Ovary (tissue), 9 donors: Measurements from ENCODE around the gene DGUOK. TPM values are rescaled to one million over a fixed set of nuclear protein-coding genes. Genes with fewer than 3 reads are reported as not detected.

Source experiments
- DNase-seq, 5 donors: peaks; one replicate each; pipeline ENCODE4 v3.0.0-alpha.2; 2019 to 2020
- H3K27ac ChIP-seq, 2 donors: fragments of 200-600 bp; one replicate each; pipeline versions ENCODE4 v1.5.1 to v1.8.0; 2019 to 2022
- H3K27me3 ChIP-seq: fragments of 200-600 bp; one replicate; pipeline ENCODE4 v1.8.0; 2022
- H3K36me3 ChIP-seq: fragments of 200-600 bp; sonication (generic); one replicate; pipeline ENCODE4 v1.5.1; 2019
- H3K4me1 ChIP-seq: one replicate; pipeline ENCODE4 v1.8.1; 2013; ENCODE audit warnings: mild to moderate bottlenecking, moderate library complexity; ENCODE audit not compliant: insufficient read depth
- H3K4me3 ChIP-seq: fragments of 200-600 bp; sonication (generic); one replicate; pipeline ENCODE4 v1.5.1; 2017
- H3K9me3 ChIP-seq, 2 donors: fragments of 200-600 bp in 1 of 2; sonication (generic) in 1 of 2; one replicate each; pipeline versions ENCODE4 v1.5.1 to v1.8.1; 2013 to 2019; ENCODE audit warnings: mild to moderate bottlenecking in 1 of 2, moderate library complexity in 1 of 2
- EP300 ChIP-seq: sonication (generic); formaldehyde crosslinking; IDR thresholded peaks from one replicate; pipeline ENCODE4 v1.6.1; 2017; ENCODE audit warnings: antibody characterized with exemption
- POLR2A ChIP-seq: fragments of 450-650 bp; IDR thresholded peaks from one replicate; pipeline ENCODE4 v1.6.1; 2017; ENCODE audit warnings: antibody characterized with exemption, mild to moderate bottlenecking, moderate library complexity
- WGBS, 3 donors: extraction: QIAGEN DNeasy Blood & Tissue Kit in 1 of 3; methylation state at CpG; one replicate each; pipeline versions ENCODE4 v1.1.5 to v1.1.7; 2013 to 2017; 5-methylcytosine and 5-hydroxymethylcytosine counted together
- intact Hi-C, 4 donors: fragments of 100-400 bp; cut with DNase I; formaldehyde crosslinking; loops; one replicate each; pipeline versions ENCODE4 v1.11.0 to v1.15.1; 2022 to 2023
- polyA plus RNA-seq, 2 donors: library from polyadenylated mRNA; stranded (reverse); fragments of 200-250 nt in 1 of 2; fragments of 350-450 nt in 1 of 2; fragmentation: Illumina TruSeq in 1 of 2; extraction: RNeasy Lipid Tissue Mini Kit (QIAGEN cat#74804) in 1 of 2; gene quantifications; one replicate each; pipeline ENCODE4 v1.2.3, GENCODE V29; 2013 to 2014
- total RNA-seq, 7 donors: library from RNA; depleted of rRNA in 2 of 7; stranded (reverse); fragments of >200 nt in 2 of 7; fragmentation: NEBNext Ultra II Directional in 3 of 7; extraction: Animal tissue kit (Norgen Biotek cat#: 25700) in 3 of 7; gene quantifications; one replicate each; pipeline versions ENCODE4 v1.1.0 to v1.2.4, GENCODE V29; 2016 to 2023
- TF ChIP-seq, protein P1 (sequence below), 3 donors: fragments of 450-650 bp in 2 of 3; fragments of 200-600 bp in 1 of 3; IDR thresholded peaks; one replicate each; pipeline versions ENCODE4 v1.5.1 to v1.8.0; 2016 to 2022; ENCODE audit warnings: antibody characterized with exemption in 3 of 3, mild to moderate bottlenecking in 1 of 3
- donor health status: DM: no; HTN: no; CAD: no; lungs with moderate emphysema.
- donor health status: DM: no; HTN: no; CAD: no.
- donor health status: Bipolar disorder and iron deficiency.
- donor health status: DM: yes; HTN: yes; CAD: no.
- donor health status: DM: no; HTN: no; CAD: no.
- donor health status: DM: yes; HTN: yes; CAD: no.

DGUOK gene
- total and polyA plus RNA-seq, 9 donors: 45.8 to 84.1 (median 57.4) TPM

DNA sequence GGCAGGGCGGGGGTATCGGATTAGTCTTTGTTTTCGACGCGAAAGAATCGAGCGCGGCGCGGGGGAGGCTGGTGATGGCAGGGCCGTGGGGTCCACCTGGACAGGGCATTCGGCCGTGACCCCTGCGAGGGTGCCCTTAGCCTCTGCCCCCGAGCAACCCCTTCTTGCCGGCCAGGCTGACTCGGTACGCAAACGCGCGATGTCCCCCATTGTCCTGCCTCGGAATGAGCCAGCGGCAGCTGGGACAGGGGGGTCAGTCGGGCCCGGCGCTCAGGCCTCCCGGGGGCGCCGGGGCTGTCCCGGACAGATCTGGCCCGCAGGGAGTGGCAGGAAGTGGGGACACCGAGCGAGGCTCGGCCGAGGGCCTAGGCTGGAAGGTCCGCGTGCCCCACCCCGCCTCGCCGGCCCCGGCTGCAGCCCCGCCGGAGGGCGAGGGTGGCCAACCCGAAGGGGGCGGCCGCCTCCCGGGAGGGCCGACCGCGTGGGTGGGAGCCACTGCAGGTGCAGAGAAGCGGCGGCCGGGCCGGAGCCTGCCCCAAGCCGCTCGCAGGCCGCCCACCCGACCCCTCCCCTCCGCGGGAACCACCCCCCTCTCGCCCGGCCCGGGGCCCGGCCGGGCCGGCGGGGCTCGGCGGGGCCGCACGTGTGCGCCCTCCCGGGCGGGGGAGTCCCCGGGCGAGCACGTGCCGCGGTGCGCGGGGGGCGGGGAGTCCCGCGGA lies 57.7 kb downstream of the DGUOK start, which contains the start of gene TET3:
TET3 (plus strand) TSS at position 708 of the 719 bp plus-strand sequence. CDS start 1,494 bp downstream, outside the sequence.
- TF ChIP-seq POLR2A: no peak
- Histone ChIP-seq H3K4me1 (peaks cover 16% of the 10 kb centered on the region), H3K9me3 (no peaks in the 10 kb centered on the region), H3K27ac (peak within 1 kb of the TSS in 1 of 2 donors; percentile 40), H3K36me3 (no peaks in the 10 kb centered on the region), H3K4me3 (peak within 1 kb of the TSS; percentile 51), H3K27me3 (no peaks in the 10 kb centered on the region)
- WGBS, 3 donors: 1 to 2% (median 2%) methylated on average over 32 to 80 of the region's 85 CpGs
- intact Hi-C loops: loop anchor here in 1 of 4 donors (2.0 kb wide), 1 partner anchor 16 kb away; no protein-coding TSS in a partner anchor
- peak in 4 of 5 donors; percentile 49 to 70 (median 54) for DNase-seq

DNA sequence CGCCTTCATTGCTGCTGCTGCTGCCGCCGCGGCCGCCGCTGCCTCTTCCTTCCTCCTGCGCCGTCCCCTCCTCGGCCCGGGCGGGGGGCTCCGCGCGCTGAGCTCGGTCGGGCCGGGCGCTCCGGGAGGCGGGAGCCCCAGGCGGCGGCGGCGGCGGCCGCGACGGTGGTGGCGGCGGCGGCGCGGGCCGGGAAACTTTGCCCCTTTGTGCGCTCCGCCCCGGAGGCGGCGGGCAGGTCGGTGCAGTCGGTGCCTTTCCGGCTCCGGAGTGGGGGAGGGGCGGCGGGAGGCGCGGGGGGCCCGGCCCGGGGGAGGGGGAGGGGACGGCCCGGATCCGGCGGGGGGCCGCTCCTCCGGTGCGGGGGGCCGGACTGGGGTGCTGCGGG lies 58.2 kb downstream of the DGUOK start:
- Histone ChIP-seq H3K4me3 (peak overlapping the region; percentile 51), H3K27me3 (no peaks in the 10 kb centered on the region), H3K27ac (no peak overlapping the region), H3K4me1 (peaks cover 16% of the 10 kb centered on the region), H3K36me3 (no peaks in the 10 kb centered on the region), H3K9me3 (no peaks in the 10 kb centered on the region)
- TF ChIP-seq POLR2A (no peak), EP300 (no peak)
- intact Hi-C loops: loop anchor here in 1 of 4 donors (2.0 kb wide), 1 partner anchor 16 kb away; no protein-coding TSS in a partner anchor
- DNase-seq: peak; percentile 53 to 76 (median 70)
- 0 to 1% methylated on average over 17 to 57 of the region's 58 CpGs; no CpG with 5 or more reads in 1 of the 3 donors for WGBS, 3 donors

DNA sequence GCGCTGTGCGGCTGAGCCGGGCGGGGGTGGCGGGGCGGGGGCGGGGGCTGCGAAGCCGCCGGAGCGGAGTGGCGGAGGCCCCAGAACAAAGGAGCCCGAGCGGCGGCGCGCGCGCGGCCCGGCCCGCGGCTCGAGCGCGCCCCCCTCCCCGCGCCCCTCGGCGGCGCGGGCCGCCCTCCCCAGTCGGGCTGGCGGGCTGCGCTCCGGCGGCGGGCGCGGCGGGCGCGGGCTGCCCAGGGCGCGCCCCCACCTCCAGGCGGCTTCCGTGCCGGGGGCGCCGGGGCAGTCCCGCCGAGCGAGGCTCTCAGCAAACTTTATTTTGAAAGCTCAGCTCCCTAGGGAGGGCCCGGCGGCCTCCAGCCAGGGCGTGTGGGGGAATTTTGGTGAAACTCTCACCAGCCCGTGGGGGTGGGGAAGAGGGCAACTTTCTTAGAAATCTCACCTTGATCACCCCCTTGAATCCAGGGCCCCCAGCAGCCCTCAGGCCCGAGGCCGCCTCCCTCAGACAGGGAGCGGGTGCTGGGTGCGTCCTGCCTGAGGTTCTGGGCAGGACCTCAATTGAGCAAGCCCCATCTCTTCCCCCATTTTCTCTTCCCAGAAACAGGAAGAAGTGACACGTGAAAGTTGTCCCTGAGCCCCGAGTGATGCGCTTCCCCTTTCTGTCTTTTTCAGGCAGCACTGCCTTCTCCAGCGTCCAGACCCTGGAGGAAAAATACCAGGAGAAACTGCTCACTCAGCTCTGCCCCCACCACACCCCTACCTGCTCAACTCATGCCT lies 58.8 kb downstream of the DGUOK start:
- H3K27me3 ChIP-seq: no peaks in the 10 kb centered on the region
- WGBS, 3 donors: 4 to 11% (median 5%) methylated on average over 21 to 58 of the region's 66 CpGs
- peak overlapping the region in 1 of 2 donors; percentile 40 for H3K27ac ChIP-seq
- H3K4me3 ChIP-seq: peak overlapping the region; percentile 51
- intact Hi-C loops: loop anchor here in 1 of 4 donors (2.0 kb wide), 1 partner anchor 15 kb away; no protein-coding TSS in a partner anchor
- TF ChIP-seq POLR2A (no peak), EP300 (no peak)
- TF ChIP-seq, protein P1, sequence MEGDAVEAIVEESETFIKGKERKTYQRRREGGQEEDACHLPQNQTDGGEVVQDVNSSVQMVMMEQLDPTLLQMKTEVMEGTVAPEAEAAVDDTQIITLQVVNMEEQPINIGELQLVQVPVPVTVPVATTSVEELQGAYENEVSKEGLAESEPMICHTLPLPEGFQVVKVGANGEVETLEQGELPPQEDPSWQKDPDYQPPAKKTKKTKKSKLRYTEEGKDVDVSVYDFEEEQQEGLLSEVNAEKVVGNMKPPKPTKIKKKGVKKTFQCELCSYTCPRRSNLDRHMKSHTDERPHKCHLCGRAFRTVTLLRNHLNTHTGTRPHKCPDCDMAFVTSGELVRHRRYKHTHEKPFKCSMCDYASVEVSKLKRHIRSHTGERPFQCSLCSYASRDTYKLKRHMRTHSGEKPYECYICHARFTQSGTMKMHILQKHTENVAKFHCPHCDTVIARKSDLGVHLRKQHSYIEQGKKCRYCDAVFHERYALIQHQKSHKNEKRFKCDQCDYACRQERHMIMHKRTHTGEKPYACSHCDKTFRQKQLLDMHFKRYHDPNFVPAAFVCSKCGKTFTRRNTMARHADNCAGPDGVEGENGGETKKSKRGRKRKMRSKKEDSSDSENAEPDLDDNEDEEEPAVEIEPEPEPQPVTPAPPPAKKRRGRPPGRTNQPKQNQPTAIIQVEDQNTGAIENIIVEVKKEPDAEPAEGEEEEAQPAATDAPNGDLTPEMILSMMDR (IDR thresholded peaks at IDR 0.05): no peak
- no peaks in the 10 kb centered on the region for H3K36me3 ChIP-seq
- no peaks in the 10 kb centered on the region for H3K9me3 ChIP-seq
- H3K4me1 ChIP-seq: peaks cover 16% of the 10 kb centered on the region
- peak in 4 of 5 donors; percentile 50 to 75 (median 70) for DNase-seq

DNA sequence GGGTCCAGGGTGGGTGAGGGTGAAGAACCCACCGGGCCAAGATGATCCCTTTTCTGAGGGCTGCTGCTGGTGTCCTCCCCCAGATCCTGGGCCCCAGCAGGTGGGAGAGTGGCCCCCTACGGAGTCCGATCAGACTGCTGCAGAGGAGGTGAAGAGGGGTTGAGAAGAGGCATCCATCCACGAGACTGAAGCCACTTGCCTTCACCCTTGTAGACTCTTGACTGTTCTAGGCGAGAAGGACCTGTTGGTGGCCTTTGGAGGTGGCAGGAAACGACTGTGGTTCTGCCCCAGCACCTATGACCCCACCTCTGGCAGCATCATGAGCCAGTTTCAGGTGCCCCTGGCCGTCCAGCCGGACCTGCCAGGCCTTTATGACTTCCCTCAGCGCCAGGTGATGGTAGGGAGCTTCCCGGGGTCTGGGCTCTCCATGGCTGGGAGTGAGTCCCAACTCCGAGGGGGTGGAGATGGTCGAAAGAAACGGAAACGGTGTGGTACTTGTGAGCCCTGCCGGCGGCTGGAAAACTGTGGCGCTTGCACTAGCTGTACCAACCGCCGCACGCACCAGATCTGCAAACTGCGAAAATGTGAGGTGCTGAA lies 59.5 kb downstream of the DGUOK start:
- H3K27me3 ChIP-seq: no peaks in the 10 kb centered on the region
- TF ChIP-seq EP300: no peak
- no peak for TF ChIP-seq POLR2A
- TF ChIP-seq, protein P1 (IDR thresholded peaks at IDR 0.05): no peak
- 88 to 91% (median 89%) methylated on average over 20 to 21 of the region's 21 CpGs for WGBS, 3 donors
- no peaks in the 10 kb centered on the region for H3K36me3 ChIP-seq
- no peak overlapping the region for H3K4me3 ChIP-seq
- H3K27ac ChIP-seq: no peak overlapping the region
- no peak for DNase-seq
- peaks cover 16% of the 10 kb centered on the region for H3K4me1 ChIP-seq
- H3K9me3 ChIP-seq: no peaks in the 10 kb centered on the region
- intact Hi-C loops: no loop called here
